WTC11 (cell line): ENCODE data around the gene CST3.

ENCODE experiments used
- CTCF ChIP-seq: fragments of 200-600 bp; IDR thresholded peaks from 2 replicates; pipeline ENCODE4 v1.8.0; 2022; ENCODE audit warnings: antibody characterized with exemption
- TP53 ChIP-seq: sonication (generic); formaldehyde crosslinking; IDR thresholded peaks from 2 replicates; pipeline ENCODE4 v1.8.1; 2023; ENCODE audit warnings: mild to moderate bottlenecking, missing genetic modification reagents
- USF2 ChIP-seq: sonication (generic); formaldehyde crosslinking; IDR thresholded peaks from 2 replicates; pipeline ENCODE4 v1.8.1; 2023; ENCODE audit warnings: mild to moderate bottlenecking, missing genetic modification reagents, moderate library complexity

DNA sequence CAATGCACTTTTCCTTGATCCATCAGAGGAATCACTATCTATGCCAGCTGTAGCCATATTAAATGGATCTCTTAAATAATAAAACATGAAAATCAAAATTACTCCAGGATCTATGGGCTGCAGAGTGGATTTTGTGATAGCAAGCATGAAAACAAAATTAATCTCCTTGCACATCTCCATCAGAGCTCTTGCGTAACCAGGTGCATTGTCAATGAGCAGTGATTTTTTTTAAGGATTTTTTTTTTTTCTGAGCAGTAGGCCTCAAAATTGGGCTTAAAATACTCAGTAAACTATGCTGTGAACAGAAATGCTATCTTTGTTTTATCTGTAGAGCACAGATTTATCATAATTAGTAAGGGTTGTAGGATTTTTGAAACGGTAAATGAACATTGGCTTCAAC is 11.5 kb upstream of the CST3 start:
- TF ChIP-seq CTCF (no peak), USF2 (no peak), TP53 (CRISPR knock-in tag) (no peak)
